Measurements from ENCODE around the gene SH3BP2. TPM values are rescaled to one million over a fixed set of nuclear protein-coding genes. Genes with fewer than 3 reads are reported as not detected.

The SH3BP2 gene
- total and polyA plus RNA-seq, 7 donors, result 18.4 to 82.4 (median 29.9) TPM

DNA sequence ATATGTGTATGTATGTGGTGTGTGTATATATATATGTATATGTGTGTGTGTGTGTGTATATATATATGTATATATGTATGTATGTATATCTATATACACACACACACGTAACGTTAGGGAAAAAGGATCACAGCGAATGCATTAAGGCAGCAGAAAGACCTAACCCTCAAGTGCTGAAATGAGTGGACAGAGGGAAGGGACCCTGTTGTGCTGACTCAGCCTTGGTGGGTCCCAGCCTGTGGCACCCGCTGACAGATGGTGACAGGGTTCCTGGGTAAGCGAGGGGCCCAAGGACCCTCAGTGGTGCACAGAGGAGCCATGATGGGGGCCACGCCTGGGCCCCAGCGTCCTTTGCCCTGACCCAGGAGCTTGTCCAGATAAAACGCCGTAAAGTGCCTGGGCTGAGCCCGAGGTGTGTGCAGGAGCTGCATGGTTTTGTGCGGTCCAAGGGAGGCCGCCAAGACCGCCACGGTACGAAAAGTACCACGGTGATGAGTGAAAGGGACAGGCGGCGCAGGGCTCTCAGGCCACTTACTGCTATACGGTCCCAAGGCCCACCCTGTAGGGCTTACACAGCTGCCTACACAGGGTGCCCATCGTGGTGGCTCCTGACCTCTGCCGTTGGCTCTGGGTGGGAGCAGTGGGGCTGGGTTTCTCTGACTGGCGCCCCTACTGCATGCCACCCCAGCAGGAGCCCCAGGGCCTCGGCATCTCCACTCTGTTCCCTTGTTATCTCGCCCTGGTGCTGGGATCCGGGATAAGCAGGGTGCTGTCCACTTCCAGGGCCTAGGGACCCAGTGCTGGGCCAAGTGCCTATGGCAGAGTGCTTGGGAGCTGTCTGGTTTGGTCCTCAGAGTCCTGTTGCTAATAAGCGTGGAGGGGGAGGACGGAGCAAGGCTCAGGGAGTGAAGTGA lies 10.0 kb downstream of the SH3BP2 start:
- Histone ChIP-seq H3K27ac (peak overlapping the region in 2 of 4 donors; percentile 1 to 24), H3K9me3 (no peaks in the 10 kb centered on the region), H3K27me3 (no peaks in the 10 kb centered on the region), H3K4me1 (peaks cover 0 to 86% (median 67%) of the 10 kb centered on the region in 4 donors), H3K4me3 (no peak overlapping the region), H3K36me3 (no peaks in the 10 kb centered on the region)
- intact Hi-C loops (cut with DNase I), result no loop called here
- no peak for TF ChIP-seq POLR2A (IDR thresholded peaks at IDR 0.05)
- no peak for TF ChIP-seq POLR2AphosphoS5 (IDR thresholded peaks at IDR 0.05)
- no peak for TF ChIP-seq EP300 (IDR thresholded peaks at IDR 0.05)
- TF ChIP-seq, protein P1, sequence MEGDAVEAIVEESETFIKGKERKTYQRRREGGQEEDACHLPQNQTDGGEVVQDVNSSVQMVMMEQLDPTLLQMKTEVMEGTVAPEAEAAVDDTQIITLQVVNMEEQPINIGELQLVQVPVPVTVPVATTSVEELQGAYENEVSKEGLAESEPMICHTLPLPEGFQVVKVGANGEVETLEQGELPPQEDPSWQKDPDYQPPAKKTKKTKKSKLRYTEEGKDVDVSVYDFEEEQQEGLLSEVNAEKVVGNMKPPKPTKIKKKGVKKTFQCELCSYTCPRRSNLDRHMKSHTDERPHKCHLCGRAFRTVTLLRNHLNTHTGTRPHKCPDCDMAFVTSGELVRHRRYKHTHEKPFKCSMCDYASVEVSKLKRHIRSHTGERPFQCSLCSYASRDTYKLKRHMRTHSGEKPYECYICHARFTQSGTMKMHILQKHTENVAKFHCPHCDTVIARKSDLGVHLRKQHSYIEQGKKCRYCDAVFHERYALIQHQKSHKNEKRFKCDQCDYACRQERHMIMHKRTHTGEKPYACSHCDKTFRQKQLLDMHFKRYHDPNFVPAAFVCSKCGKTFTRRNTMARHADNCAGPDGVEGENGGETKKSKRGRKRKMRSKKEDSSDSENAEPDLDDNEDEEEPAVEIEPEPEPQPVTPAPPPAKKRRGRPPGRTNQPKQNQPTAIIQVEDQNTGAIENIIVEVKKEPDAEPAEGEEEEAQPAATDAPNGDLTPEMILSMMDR (IDR thresholded peaks at IDR 0.05), result no peak
- 81 to 92% methylated on average over 27 of the region's 27 CpGs for WGBS, 2 donors
- peak; percentile 54 for DNase-seq

DNA sequence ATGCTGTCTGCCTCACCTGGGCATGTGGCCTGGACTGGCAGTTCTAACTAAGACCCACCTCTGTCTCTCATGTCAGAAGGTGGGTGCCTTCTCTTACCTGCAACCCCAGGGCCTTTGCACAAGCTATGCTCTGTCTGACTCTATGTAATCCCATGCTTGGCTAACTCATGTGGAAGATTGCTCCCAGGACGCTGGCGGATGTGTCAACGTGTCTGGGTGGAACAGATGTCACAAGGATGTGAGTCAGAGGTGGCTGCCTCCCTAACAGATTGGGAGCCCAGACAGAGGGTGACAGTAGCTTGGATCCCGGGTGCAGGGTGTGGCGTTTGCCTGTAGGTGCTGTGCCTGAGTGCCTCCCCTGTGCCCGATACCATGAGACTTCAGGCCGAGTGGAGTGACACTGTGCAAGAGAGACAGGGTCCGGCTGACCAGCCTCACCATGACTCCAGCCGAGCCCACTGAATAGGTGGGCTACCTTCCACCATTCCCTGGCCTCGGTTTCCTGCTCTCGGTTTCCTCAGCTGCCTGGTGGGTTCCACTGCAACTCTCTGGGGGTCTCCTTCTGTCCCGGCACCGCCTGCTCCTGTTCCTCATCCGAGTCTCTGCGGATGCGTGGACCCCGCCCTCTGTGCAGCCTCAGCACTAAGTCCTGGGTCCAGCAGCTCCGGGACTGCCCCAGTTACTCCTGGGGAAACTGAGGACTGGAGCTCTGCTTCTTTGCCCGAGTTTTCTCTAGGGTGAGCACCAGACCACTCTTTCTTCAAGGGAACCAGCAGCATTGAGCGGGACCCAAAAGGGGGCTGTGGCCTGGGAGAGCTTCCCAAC lies 11.0 kb downstream of the SH3BP2 start:
- DNase-seq, result peak; percentile 73
- intact Hi-C loops (cut with DNase I), result no loop called here
- H3K4me1 ChIP-seq, result peaks cover 0 to 78% (median 62%) of the 10 kb centered on the region in 4 donors
- H3K27me3 ChIP-seq, result no peaks in the 10 kb centered on the region
- no peaks in the 10 kb centered on the region for H3K36me3 ChIP-seq
- WGBS, 2 donors, result 83 to 89% methylated on average over 20 of the region's 20 CpGs
- H3K9me3 ChIP-seq, result no peaks in the 10 kb centered on the region
- TF ChIP-seq POLR2AphosphoS5 (IDR thresholded peaks at IDR 0.05) (peak in 1 of 4 donors; percentile 24), EP300 (IDR thresholded peaks at IDR 0.05) (no peak)
- no peak overlapping the region for H3K4me3 ChIP-seq
- peak overlapping the region in 2 of 4 donors; percentile 44 to 78 for H3K27ac ChIP-seq

GRCh38 chr4:2804449-2804972 lies 11.6 kb downstream of the SH3BP2 start:
- intact Hi-C loops (cut with DNase I), result no loop called here
- Histone ChIP-seq H3K36me3 (no peaks in the 10 kb centered on the region), H3K27ac (peak overlapping the region in 3 of 4 donors; percentile 40 to 78 (median 44)), H3K4me1 (peaks cover 0 to 73% (median 60%) of the 10 kb centered on the region in 4 donors), H3K9me3 (no peaks in the 10 kb centered on the region), H3K4me3 (no peak overlapping the region), H3K27me3 (no peaks in the 10 kb centered on the region)
- peak; percentile 59 for DNase-seq
- 83 to 84% methylated on average over 10 of the region's 10 CpGs for WGBS, 2 donors
- TF ChIP-seq, protein P1 (IDR thresholded peaks at IDR 0.05), result no peak
- TF ChIP-seq POLR2A (IDR thresholded peaks at IDR 0.05), result no peak

DNA sequence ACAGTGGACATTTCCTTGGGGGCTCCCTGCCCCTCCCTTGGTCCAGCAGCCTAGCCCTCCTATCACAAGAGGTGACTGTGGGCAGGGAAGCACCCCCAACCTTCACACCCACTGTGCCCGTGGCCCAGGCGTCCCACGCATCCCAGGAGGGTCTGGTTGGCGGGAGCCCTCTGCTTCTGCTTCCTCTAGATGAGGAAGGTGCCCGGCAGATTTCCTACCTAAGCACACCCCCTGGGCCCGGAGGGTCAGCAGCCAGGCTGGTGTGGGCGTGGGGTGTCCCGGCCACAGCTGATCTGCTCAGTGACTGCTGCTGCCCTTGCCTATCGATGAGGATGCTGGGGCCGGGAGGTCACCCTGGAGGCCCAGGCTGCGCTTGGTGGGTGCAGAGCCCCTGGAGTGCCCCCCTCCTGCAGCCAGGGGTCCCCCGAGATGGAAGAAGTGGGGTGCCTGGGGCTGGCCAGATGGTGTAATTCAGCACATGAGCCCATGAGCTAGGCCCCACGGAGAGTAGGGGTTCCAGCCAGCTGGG lies 12.2 kb downstream of the SH3BP2 start:
- peak; percentile 48 for DNase-seq
- intact Hi-C loops (cut with DNase I), result no loop called here
- Histone ChIP-seq H3K9me3 (no peaks in the 10 kb centered on the region), H3K4me1 (peaks cover 0 to 71% (median 56%) of the 10 kb centered on the region in 4 donors), H3K27me3 (no peaks in the 10 kb centered on the region), H3K4me3 (no peak overlapping the region), H3K27ac (peak overlapping the region; percentile 40 to 78 (median 56)), H3K36me3 (no peaks in the 10 kb centered on the region)
- no peak for TF ChIP-seq EP300 (IDR thresholded peaks at IDR 0.05)
- no peak for TF ChIP-seq POLR2AphosphoS5 (IDR thresholded peaks at IDR 0.05)
- TF ChIP-seq, protein P1 (IDR thresholded peaks at IDR 0.05), result no peak
- TF ChIP-seq POLR2A (IDR thresholded peaks at IDR 0.05), result no peak
- 69 to 75% methylated on average over 13 of the region's 13 CpGs for WGBS, 2 donors

Measured in sigmoid colon (tissue), 7 donors.